ENCODE data around the gene TMEM150B. TPM values are rescaled to one million over a fixed set of nuclear protein-coding genes. Genes with fewer than 3 reads are reported as not detected.
A peak's percentile ranks its signal among the peaks of the same experiment; 100 is the strongest.

TMEM150B gene
- total RNA-seq, 1 experiment from 2014 or later, result 0.24 TPM

GRCh38 chr19:55309448-55309847, 15.7 kb downstream of the TMEM150B start:
- DNase-seq, result no peak
- H3K4me3 ChIP-seq (ENCODE audit: insufficient read depth, low read depth, low read length), result no peak overlapping the region
- H3K36me3 ChIP-seq (replicated peaks; ENCODE audit: control insufficient read depth, insufficient read depth, low read length), result peaks cover 22% of the 10 kb centered on the region
- H3K27me3 ChIP-seq (ENCODE audit: control insufficient read depth, insufficient read depth, low read length), result no peaks in the 10 kb centered on the region

- Histone ChIP-seq H3K27me3 (ENCODE audit: control insufficient read depth, insufficient read depth, low read length) (no peaks in the 10 kb centered on the region), H3K36me3 (replicated peaks; ENCODE audit: control insufficient read depth, insufficient read depth, low read length) (peaks cover 25% of the 10 kb centered on the region), H3K4me3 (ENCODE audit: insufficient read depth, low read depth, low read length) (no peak overlapping the region)
- peak; percentile 29 for DNase-seq
These were observed 16.9 kb downstream of the TMEM150B start for GRCh38 chr19:55308281-55308680.

- DNase-seq, result no peak
- Histone ChIP-seq H3K4me3 (ENCODE audit: insufficient read depth, low read depth, low read length) (no peak overlapping the region), H3K27me3 (ENCODE audit: control insufficient read depth, insufficient read depth, low read length) (no peaks in the 10 kb centered on the region), H3K36me3 (replicated peaks; ENCODE audit: control insufficient read depth, insufficient read depth, low read length) (peaks cover 32% of the 10 kb centered on the region)
These were observed 18.4 kb downstream of the TMEM150B start for GRCh38 chr19:55306712-55307111.

- DNase-seq, result peak; percentile 59
- Histone ChIP-seq H3K27me3 (ENCODE audit: control insufficient read depth, insufficient read depth, low read length) (no peaks in the 10 kb centered on the region), H3K4me3 (ENCODE audit: insufficient read depth, low read depth, low read length) (no peak overlapping the region), H3K36me3 (replicated peaks; ENCODE audit: control insufficient read depth, insufficient read depth, low read length) (peaks cover 32% of the 10 kb centered on the region)
These were observed 19.1 kb downstream of the TMEM150B start for GRCh38 chr19:55305983-55306562.

- DNase-seq, result peak; percentile 95
- no peak overlapping the region for H3K4me3 ChIP-seq (ENCODE audit: insufficient read depth, low read depth, low read length)
- peaks cover 32% of the 10 kb centered on the region for H3K36me3 ChIP-seq (replicated peaks; ENCODE audit: control insufficient read depth, insufficient read depth, low read length)
- H3K27me3 ChIP-seq (ENCODE audit: control insufficient read depth, insufficient read depth, low read length), result no peaks in the 10 kb centered on the region
These were observed 19.6 kb downstream of the TMEM150B start for GRCh38 chr19:55305491-55305890.

- H3K36me3 ChIP-seq (replicated peaks; ENCODE audit: control insufficient read depth, insufficient read depth, low read length), result peaks cover 31% of the 10 kb centered on the region
- peak; percentile 90 for DNase-seq
- H3K27me3 ChIP-seq (ENCODE audit: control insufficient read depth, insufficient read depth, low read length), result no peaks in the 10 kb centered on the region
- H3K4me3 ChIP-seq (ENCODE audit: insufficient read depth, low read depth, low read length), result no peak overlapping the region
These were observed 20.2 kb downstream of the TMEM150B start for GRCh38 chr19:55304980-55305379.

- Histone ChIP-seq H3K27me3 (ENCODE audit: control insufficient read depth, insufficient read depth, low read length) (no peaks in the 10 kb centered on the region), H3K36me3 (replicated peaks; ENCODE audit: control insufficient read depth, insufficient read depth, low read length) (peaks cover 34% of the 10 kb centered on the region), H3K4me3 (ENCODE audit: insufficient read depth, low read depth, low read length) (no peak overlapping the region)
- DNase-seq, result peak; percentile 92
These were observed 20.7 kb downstream of the TMEM150B start for GRCh38 chr19:55304279-55304978.

- no peak overlapping the region for H3K4me3 ChIP-seq (ENCODE audit: insufficient read depth, low read depth, low read length)
- peaks cover 27% of the 10 kb centered on the region for H3K36me3 ChIP-seq (replicated peaks; ENCODE audit: control insufficient read depth, insufficient read depth, low read length)
- H3K27me3 ChIP-seq (ENCODE audit: control insufficient read depth, insufficient read depth, low read length), result no peaks in the 10 kb centered on the region
- DNase-seq, result peak; percentile 29
These were observed 21.7 kb downstream of the TMEM150B start for GRCh38 chr19:55303477-55303876.

- Histone ChIP-seq H3K36me3 (replicated peaks; ENCODE audit: control insufficient read depth, insufficient read depth, low read length) (peaks cover 25% of the 10 kb centered on the region), H3K4me3 (ENCODE audit: insufficient read depth, low read depth, low read length) (no peak overlapping the region), H3K27me3 (ENCODE audit: control insufficient read depth, insufficient read depth, low read length) (no peaks in the 10 kb centered on the region)
- DNase-seq, result no peak
These were observed 22.8 kb downstream of the TMEM150B start for GRCh38 chr19:55302318-55302703.

- H3K36me3 ChIP-seq (replicated peaks; ENCODE audit: control insufficient read depth, insufficient read depth, low read length), result peaks cover 23% of the 10 kb centered on the region
- DNase-seq, result peak; percentile 100
- no peaks in the 10 kb centered on the region for H3K27me3 ChIP-seq (ENCODE audit: control insufficient read depth, insufficient read depth, low read length)
- H3K4me3 ChIP-seq (ENCODE audit: insufficient read depth, low read depth, low read length), result peak overlapping the region; percentile 3; the same call in 1 of the 2 replicates
These were observed 23.5 kb downstream of the TMEM150B start for GRCh38 chr19:55301459-55302317.

GRCh38 chr19:55300886-55301458, 24.2 kb downstream of the TMEM150B start:
- DNase-seq, result no peak
- H3K4me3 ChIP-seq (ENCODE audit: insufficient read depth, low read depth, low read length), result no peak overlapping the region
- peaks cover 21% of the 10 kb centered on the region for H3K36me3 ChIP-seq (replicated peaks; ENCODE audit: control insufficient read depth, insufficient read depth, low read length)
- H3K27me3 ChIP-seq (ENCODE audit: control insufficient read depth, insufficient read depth, low read length), result no peaks in the 10 kb centered on the region

- Histone ChIP-seq H3K4me3 (ENCODE audit: insufficient read depth, low read depth, low read length) (no peak overlapping the region), H3K27me3 (ENCODE audit: control insufficient read depth, insufficient read depth, low read length) (no peaks in the 10 kb centered on the region), H3K36me3 (replicated peaks; ENCODE audit: control insufficient read depth, insufficient read depth, low read length) (peaks cover 23% of the 10 kb centered on the region)
- no peak for DNase-seq
These were observed 25.1 kb downstream of the TMEM150B start for GRCh38 chr19:55299991-55300390.

GRCh38 chr19:55297267-55297666, 27.9 kb downstream of the TMEM150B start:
- Histone ChIP-seq H3K4me3 (ENCODE audit: insufficient read depth, low read depth, low read length) (no peak overlapping the region), H3K27me3 (ENCODE audit: control insufficient read depth, insufficient read depth, low read length) (no peaks in the 10 kb centered on the region), H3K36me3 (replicated peaks; ENCODE audit: control insufficient read depth, insufficient read depth, low read length) (peaks cover 19% of the 10 kb centered on the region)
- no peak for DNase-seq

- no peak for DNase-seq
- H3K36me3 ChIP-seq (replicated peaks; ENCODE audit: control insufficient read depth, insufficient read depth, low read length), result peaks cover 12% of the 10 kb centered on the region
These were observed 35.9 kb downstream of the TMEM150B start for GRCh38 chr19:55289117-55289796.

More at GRCh38 chr19:55289117-55289796, 35.9 kb downstream of the TMEM150B start:
- Histone ChIP-seq H3K4me3 (ENCODE audit: insufficient read depth, low read depth, low read length) (no peak overlapping the region), H3K27me3 (ENCODE audit: control insufficient read depth, insufficient read depth, low read length) (no peaks in the 10 kb centered on the region)

Data from H7 (cell line).